ENCODE results near the gene CTSA.

DNA sequence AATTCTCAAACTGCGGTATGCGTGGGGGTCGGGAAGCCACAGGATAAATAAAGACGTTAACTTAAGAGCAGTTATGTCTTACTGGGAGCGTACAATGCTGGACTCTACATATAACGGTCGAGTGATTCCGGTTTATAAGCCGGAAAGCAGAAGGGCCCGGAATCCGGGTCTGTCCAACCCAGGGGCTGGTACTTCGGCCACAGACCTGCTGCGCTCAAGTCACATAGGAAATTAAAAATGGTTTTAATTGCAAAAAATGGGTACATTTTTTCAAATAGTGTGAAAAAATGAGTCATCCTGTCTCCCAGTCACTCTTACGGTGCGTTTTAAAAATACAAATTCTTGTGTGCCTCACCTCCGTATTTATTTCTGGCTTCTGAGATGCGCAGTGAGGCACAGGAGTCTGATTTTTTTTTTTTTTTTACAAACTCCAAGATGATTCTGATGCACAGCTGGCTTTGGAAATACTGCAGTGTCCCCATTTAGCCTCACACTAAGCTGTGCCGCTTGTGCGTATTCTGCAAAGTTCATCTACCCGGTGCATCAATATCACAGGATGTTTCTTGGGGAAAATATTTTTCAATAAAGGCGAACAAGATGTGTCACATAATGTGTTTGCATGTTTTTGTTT lies 44.4 kb downstream of the CTSA start:
- TF ChIP-seq, protein P1, sequence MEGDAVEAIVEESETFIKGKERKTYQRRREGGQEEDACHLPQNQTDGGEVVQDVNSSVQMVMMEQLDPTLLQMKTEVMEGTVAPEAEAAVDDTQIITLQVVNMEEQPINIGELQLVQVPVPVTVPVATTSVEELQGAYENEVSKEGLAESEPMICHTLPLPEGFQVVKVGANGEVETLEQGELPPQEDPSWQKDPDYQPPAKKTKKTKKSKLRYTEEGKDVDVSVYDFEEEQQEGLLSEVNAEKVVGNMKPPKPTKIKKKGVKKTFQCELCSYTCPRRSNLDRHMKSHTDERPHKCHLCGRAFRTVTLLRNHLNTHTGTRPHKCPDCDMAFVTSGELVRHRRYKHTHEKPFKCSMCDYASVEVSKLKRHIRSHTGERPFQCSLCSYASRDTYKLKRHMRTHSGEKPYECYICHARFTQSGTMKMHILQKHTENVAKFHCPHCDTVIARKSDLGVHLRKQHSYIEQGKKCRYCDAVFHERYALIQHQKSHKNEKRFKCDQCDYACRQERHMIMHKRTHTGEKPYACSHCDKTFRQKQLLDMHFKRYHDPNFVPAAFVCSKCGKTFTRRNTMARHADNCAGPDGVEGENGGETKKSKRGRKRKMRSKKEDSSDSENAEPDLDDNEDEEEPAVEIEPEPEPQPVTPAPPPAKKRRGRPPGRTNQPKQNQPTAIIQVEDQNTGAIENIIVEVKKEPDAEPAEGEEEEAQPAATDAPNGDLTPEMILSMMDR (IDR thresholded peaks at IDR 0.05), result peak in 1 of 3 donors; percentile 16
- no peak for TF ChIP-seq EP300 (IDR thresholded peaks at IDR 0.05)
- peak; percentile 59 for TF ChIP-seq POLR2A (IDR thresholded peaks at IDR 0.05)

All from ovary (tissue), 3 donors.